Thoracic aorta (tissue), 2 donors: ENCODE results near the gene WT1. TPM values are rescaled to one million over a fixed set of nuclear protein-coding genes. Genes with fewer than 3 reads are reported as not detected.

Experiments
- ATAC-seq: fragments of 150-250 bp; one replicate; pipeline ENCODE4 v1.8.0; 2017; ENCODE audit warnings: low read depth; ENCODE audit not compliant: insufficient number of reproducible peaks, low FRiP score
- DNase-seq: peaks from one replicate; pipeline ENCODE4 v3.0.0-alpha.2; 2020; ENCODE audit warnings: low spot score
- H3K27ac ChIP-seq, 2 donors: fragments of 200-600 bp; sonication (generic); 1 replicate in 1 of 2; 2 replicates in 1 of 2; pipeline ENCODE4 v1.5.1; 2016; ENCODE audit warnings: mild to moderate bottlenecking in 2 of 2, moderate library complexity in 2 of 2
- H3K27me3 ChIP-seq: fragments of 200-600 bp; sonication (generic); replicated peaks from 2 replicates; pipeline ENCODE4 v1.6.0; 2016; ENCODE audit warnings: mild to moderate bottlenecking; ENCODE audit not compliant: insufficient read depth
- H3K36me3 ChIP-seq: fragments of 200-600 bp; sonication (generic); one replicate; pipeline ENCODE4 v1.5.1; 2016
- H3K4me1 ChIP-seq, 2 donors: fragments of 200-600 bp; sonication (generic); 1 replicate in 1 of 2; 2 replicates in 1 of 2; pipeline versions ENCODE4 v1.5.1 to v1.6.0; 2016; ENCODE audit warnings: low read depth in 2 of 2, mild to moderate bottlenecking in 1 of 2; ENCODE audit not compliant: control insufficient read depth in 1 of 2
- H3K4me3 ChIP-seq: fragments of 200-600 bp; sonication (generic); 2 replicates; pipeline ENCODE4 v1.5.1; 2016; ENCODE audit warnings: mild to moderate bottlenecking
- H3K9me3 ChIP-seq: fragments of 200-600 bp; sonication (generic); 2 replicates; pipeline ENCODE4 v1.5.1; 2016
- total RNA-seq, 2 donors: library from RNA; depleted of rRNA; stranded (reverse); fragments of >200 nt; gene quantifications; one replicate each; pipeline versions ENCODE4 v1.1.0 to v1.2.3, GENCODE V29; 2016
- TF ChIP-seq, protein P1 (sequence below): fragments of 200-600 bp; sonication (generic); IDR thresholded peaks from one replicate; pipeline ENCODE4 v1.5.1; 2019; ENCODE audit warnings: antibody characterized with exemption

Gene WT1
- total RNA-seq, 2 donors from 2014 or later = 1.1 TPM; not detected in 1

GRCh38 chr11:32454993-32455392, 19.7 kb upstream of the WT1 start:
- Histone ChIP-seq H3K36me3 (no peaks in the 10 kb centered on the region), H3K27ac (no peak overlapping the region), H3K27me3 (no peaks in the 10 kb centered on the region), H3K9me3 (no peaks in the 10 kb centered on the region), H3K4me1 (no peaks in the 10 kb centered on the region), H3K4me3 (no peak overlapping the region)
- no peak for DNase-seq
- ATAC-seq = no peak
- TF ChIP-seq, protein P1, sequence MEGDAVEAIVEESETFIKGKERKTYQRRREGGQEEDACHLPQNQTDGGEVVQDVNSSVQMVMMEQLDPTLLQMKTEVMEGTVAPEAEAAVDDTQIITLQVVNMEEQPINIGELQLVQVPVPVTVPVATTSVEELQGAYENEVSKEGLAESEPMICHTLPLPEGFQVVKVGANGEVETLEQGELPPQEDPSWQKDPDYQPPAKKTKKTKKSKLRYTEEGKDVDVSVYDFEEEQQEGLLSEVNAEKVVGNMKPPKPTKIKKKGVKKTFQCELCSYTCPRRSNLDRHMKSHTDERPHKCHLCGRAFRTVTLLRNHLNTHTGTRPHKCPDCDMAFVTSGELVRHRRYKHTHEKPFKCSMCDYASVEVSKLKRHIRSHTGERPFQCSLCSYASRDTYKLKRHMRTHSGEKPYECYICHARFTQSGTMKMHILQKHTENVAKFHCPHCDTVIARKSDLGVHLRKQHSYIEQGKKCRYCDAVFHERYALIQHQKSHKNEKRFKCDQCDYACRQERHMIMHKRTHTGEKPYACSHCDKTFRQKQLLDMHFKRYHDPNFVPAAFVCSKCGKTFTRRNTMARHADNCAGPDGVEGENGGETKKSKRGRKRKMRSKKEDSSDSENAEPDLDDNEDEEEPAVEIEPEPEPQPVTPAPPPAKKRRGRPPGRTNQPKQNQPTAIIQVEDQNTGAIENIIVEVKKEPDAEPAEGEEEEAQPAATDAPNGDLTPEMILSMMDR = no peak

- H3K27ac ChIP-seq = no peak overlapping the region
Observed at GRCh38 chr11:32451808-32452207, 16.5 kb upstream of the WT1 start.

DNA sequence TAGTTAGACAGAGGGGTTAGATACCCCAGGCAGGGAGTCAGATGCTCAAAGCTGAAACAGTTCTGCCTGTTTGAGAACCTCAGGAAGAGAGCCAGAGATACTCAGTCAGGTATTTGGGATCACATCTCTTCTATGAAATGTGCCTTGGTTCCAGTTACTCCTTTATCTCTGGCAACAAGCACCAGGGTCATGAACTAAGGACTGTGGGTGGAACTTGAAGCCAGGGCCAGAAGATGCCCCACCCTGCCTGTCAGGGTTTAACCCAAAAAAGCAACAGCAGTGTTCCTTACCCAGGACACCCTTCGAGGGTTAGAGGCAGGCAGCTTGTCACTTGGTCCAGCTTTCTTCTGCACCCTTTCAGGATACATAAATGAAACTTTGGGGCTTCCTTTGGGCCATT, 15.0 kb upstream of the WT1 start:
- no peak for DNase-seq
- H3K4me1 ChIP-seq = no peaks in the 10 kb centered on the region
- H3K9me3 ChIP-seq = no peaks in the 10 kb centered on the region
- H3K4me3 ChIP-seq = no peak overlapping the region
- TF ChIP-seq, protein P1 = no peak
- H3K36me3 ChIP-seq = no peaks in the 10 kb centered on the region
- H3K27me3 ChIP-seq = no peaks in the 10 kb centered on the region
- no peak overlapping the region for H3K27ac ChIP-seq
- ATAC-seq = no peak

More at GRCh38 chr11:32451808-32452207, 16.5 kb upstream of the WT1 start:
- TF ChIP-seq, protein P1 = no peak
- no peaks in the 10 kb centered on the region for H3K36me3 ChIP-seq
- H3K4me1 ChIP-seq = no peaks in the 10 kb centered on the region
- no peaks in the 10 kb centered on the region for H3K27me3 ChIP-seq
- ATAC-seq = no peak
- no peak for DNase-seq
- no peak overlapping the region for H3K4me3 ChIP-seq
- no peaks in the 10 kb centered on the region for H3K9me3 ChIP-seq

GRCh38 chr11:32448232-32448631, 12.9 kb upstream of the WT1 start:
- no peak overlapping the region for H3K4me3 ChIP-seq
- no peak overlapping the region for H3K27ac ChIP-seq
- DNase-seq = no peak
- no peaks in the 10 kb centered on the region for H3K27me3 ChIP-seq
- TF ChIP-seq, protein P1 = no peak
- H3K9me3 ChIP-seq = no peaks in the 10 kb centered on the region
- ATAC-seq = no peak
- no peaks in the 10 kb centered on the region for H3K36me3 ChIP-seq
- no peaks in the 10 kb centered on the region for H3K4me1 ChIP-seq

DNA sequence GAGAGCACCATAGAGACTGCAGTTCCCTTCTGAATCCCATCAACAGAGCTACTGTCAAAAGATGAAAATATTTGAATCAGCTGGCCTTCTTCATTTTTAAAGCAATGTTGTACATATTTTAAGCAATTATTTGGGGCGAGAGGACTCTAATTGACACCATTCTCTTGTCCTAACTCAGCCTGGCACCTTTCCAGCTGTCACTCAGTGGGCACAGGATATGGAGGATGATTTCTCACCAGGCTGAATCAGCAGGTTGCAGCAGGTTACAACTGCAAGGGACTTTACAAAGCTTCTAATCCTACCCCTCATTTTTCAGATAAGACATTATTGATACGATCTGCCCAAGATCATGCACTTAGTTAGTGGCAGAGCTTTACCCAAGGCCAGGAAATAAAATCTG, 11.9 kb upstream of the WT1 start:
- DNase-seq (no peak), ATAC-seq (no peak)
- Histone ChIP-seq H3K4me3 (no peak overlapping the region), H3K27ac (no peak overlapping the region), H3K4me1 (no peaks in the 10 kb centered on the region), H3K36me3 (no peaks in the 10 kb centered on the region), H3K27me3 (no peaks in the 10 kb centered on the region), H3K9me3 (no peaks in the 10 kb centered on the region)
- TF ChIP-seq, protein P1 = no peak
